Loucy (cell line): ENCODE data around the gene FEM1B.

Experiments used
- EZH2phosphoT487 ChIP-seq: fragments of 200-600 bp; IDR thresholded peaks from 2 replicates; pipeline ENCODE4 v1.6.1; 2018; ENCODE audit warnings: antibody characterized with exemption, mild to moderate bottlenecking, moderate library complexity, borderline replicate concordance
- TF ChIP-seq, protein P1 (sequence below): fragments of 200-600 bp; sonication (generic); conservative IDR thresholded peaks from 2 replicates; pipeline ENCODE4 v1.5.1; 2014; ENCODE audit warnings: mild to moderate bottlenecking, antibody characterized with exemption, low read length

DNA sequence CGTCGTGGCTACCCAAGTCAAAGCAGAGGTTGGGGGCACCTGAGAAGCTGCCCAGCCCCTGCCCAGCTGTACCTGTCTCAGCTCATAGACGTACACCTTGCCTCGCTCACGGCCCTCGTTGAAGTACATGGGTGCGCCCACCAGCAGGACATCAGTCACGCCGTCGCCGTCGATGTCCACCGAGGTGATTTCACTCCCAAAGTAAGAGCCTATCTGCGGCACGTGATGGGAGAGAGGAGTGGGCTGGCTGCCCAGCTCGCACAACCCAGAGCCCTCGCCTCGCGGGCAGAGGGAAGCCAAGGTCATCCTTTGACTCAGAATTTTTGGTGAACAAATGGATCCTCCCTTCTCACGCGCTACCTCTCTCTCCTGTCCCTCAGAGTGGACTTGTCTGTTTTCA, 54.7 kb downstream of the FEM1B start:
- TF ChIP-seq, protein P1, sequence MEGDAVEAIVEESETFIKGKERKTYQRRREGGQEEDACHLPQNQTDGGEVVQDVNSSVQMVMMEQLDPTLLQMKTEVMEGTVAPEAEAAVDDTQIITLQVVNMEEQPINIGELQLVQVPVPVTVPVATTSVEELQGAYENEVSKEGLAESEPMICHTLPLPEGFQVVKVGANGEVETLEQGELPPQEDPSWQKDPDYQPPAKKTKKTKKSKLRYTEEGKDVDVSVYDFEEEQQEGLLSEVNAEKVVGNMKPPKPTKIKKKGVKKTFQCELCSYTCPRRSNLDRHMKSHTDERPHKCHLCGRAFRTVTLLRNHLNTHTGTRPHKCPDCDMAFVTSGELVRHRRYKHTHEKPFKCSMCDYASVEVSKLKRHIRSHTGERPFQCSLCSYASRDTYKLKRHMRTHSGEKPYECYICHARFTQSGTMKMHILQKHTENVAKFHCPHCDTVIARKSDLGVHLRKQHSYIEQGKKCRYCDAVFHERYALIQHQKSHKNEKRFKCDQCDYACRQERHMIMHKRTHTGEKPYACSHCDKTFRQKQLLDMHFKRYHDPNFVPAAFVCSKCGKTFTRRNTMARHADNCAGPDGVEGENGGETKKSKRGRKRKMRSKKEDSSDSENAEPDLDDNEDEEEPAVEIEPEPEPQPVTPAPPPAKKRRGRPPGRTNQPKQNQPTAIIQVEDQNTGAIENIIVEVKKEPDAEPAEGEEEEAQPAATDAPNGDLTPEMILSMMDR = no peak
- TF ChIP-seq EZH2phosphoT487 = no peak
